ENCODE results near the gene COTL1. TPM values are rescaled to one million over a fixed set of nuclear protein-coding genes. Genes with fewer than 3 reads are reported as not detected.
A peak's percentile ranks its signal among the peaks of the same experiment; 100 is the strongest.

Gene COTL1
- total RNA-seq, 1 experiment from 2014 or later, result 217 TPM

GRCh38 chr16:84554627-84555328 lies 63.1 kb downstream of the COTL1 start:
- DNase-seq (ENCODE audit: low read depth), result no peak

GRCh38 chr16:84553873-84554399 lies 63.9 kb downstream of the COTL1 start:
- DNase-seq (ENCODE audit: low read depth), result no peak

- no peak for DNase-seq (ENCODE audit: low read depth)
These were observed 65.7 kb downstream of the COTL1 start for GRCh38 chr16:84552135-84552534.

- DNase-seq (ENCODE audit: low read depth), result no peak
These were observed 67.8 kb downstream of the COTL1 start for GRCh38 chr16:84550096-84550495.

GRCh38 chr16:84548971-84549844 lies 68.7 kb downstream of the COTL1 start:
- no peak for DNase-seq (ENCODE audit: low read depth)

GRCh38 chr16:84548508-84548907 lies 69.4 kb downstream of the COTL1 start:
- DNase-seq (ENCODE audit: low read depth), result no peak

GRCh38 chr16:84547546-84548061 lies 70.3 kb downstream of the COTL1 start:
- DNase-seq (ENCODE audit: low read depth), result no peak

- DNase-seq (ENCODE audit: low read depth), result no peak
These were observed 71.0 kb downstream of the COTL1 start for GRCh38 chr16:84546669-84547545.

- no peak for DNase-seq (ENCODE audit: low read depth)
These were observed 72.7 kb downstream of the COTL1 start for GRCh38 chr16:84545114-84545737.

- DNase-seq (ENCODE audit: low read depth), result peak; percentile 11
These were observed 73.7 kb downstream of the COTL1 start for GRCh38 chr16:84544031-84544773.

GRCh38 chr16:84543253-84543652 lies 74.6 kb downstream of the COTL1 start:
- DNase-seq (ENCODE audit: low read depth), result no peak

GRCh38 chr16:84541999-84542817 lies 75.7 kb downstream of the COTL1 start:
- DNase-seq (ENCODE audit: low read depth), result no peak

- no peak for DNase-seq (ENCODE audit: low read depth)
These were observed 77.7 kb downstream of the COTL1 start for GRCh38 chr16:84540194-84540593.

GRCh38 chr16:84538222-84538840 lies 79.5 kb downstream of the COTL1 start:
- no peak for DNase-seq (ENCODE audit: low read depth)

GRCh38 chr16:84537491-84538151 lies 80.3 kb downstream of the COTL1 start:
- no peak for DNase-seq (ENCODE audit: low read depth)

- DNase-seq (ENCODE audit: low read depth), result no peak
These were observed 82.0 kb downstream of the COTL1 start for GRCh38 chr16:84535851-84536250.

GRCh38 chr16:84535408-84535807 lies 82.5 kb downstream of the COTL1 start:
- DNase-seq (ENCODE audit: low read depth), result no peak

GRCh38 chr16:84534815-84535214 lies 83.1 kb downstream of the COTL1 start:
- DNase-seq (ENCODE audit: low read depth), result no peak

Measured in HT1080 (cell line).